C4-2B (cell line): Measurements from ENCODE around the gene SH3RF2.

Experiments
- H3K27ac ChIP-seq: fragments of 450-650 bp; 2 replicates; pipeline ENCODE4 v1.5.1; 2017
- ZFX ChIP-seq: fragments of 450-650 bp; IDR thresholded peaks from 2 replicates; pipeline ENCODE4 v1.6.1; 2017
- TF ChIP-seq, protein P1 (sequence below): fragments of 450-650 bp; conservative IDR thresholded peaks from 2 replicates; pipeline ENCODE4 v1.5.1; 2017; ENCODE audit warnings: mild to moderate bottlenecking

The SH3RF2 gene

DNA sequence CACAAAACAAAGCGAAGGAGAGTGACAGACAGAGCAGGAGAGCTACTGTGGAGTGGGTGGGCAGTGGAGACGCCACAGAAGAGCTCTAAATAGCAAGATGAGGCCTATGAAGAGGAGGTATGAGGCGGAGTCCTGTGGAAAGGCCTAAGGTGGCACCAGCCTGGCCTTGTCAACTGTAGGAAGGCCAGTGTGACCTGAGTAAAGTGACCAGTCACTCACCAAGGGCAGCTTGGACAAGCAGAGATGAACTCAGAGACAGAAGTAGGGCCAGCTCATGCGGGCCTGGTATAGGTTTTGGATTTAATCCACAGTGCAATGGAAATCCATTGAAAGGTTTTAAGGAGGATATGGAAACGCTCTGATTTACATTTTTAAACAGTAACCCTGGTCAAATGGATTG, 23.8 kb upstream of the SH3RF2 start:
- no peak overlapping the region for H3K27ac ChIP-seq
- TF ChIP-seq, protein P1, sequence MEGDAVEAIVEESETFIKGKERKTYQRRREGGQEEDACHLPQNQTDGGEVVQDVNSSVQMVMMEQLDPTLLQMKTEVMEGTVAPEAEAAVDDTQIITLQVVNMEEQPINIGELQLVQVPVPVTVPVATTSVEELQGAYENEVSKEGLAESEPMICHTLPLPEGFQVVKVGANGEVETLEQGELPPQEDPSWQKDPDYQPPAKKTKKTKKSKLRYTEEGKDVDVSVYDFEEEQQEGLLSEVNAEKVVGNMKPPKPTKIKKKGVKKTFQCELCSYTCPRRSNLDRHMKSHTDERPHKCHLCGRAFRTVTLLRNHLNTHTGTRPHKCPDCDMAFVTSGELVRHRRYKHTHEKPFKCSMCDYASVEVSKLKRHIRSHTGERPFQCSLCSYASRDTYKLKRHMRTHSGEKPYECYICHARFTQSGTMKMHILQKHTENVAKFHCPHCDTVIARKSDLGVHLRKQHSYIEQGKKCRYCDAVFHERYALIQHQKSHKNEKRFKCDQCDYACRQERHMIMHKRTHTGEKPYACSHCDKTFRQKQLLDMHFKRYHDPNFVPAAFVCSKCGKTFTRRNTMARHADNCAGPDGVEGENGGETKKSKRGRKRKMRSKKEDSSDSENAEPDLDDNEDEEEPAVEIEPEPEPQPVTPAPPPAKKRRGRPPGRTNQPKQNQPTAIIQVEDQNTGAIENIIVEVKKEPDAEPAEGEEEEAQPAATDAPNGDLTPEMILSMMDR, result no peak
- no peak for TF ChIP-seq ZFX

DNA sequence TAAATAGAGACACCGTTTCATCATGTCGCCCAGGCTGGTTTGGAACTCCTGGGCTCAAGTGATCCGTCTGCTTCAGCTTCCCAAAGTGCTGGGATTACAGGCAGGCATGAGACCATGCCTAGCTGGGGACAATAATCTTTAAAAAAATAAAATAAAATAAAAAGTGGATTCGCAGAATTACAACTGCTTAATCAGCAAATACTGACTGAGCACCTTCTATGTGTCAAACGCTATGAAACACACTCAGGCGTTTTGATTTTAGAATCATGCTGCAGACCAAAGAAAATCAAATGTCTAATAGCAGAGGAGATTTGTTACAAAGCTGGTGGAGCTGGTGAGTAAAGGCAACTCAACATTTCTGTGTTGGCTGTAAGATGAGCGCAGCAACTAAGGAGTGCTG, 22.7 kb upstream of the SH3RF2 start:
- TF ChIP-seq, protein P1, result no peak
- TF ChIP-seq ZFX, result no peak
- no peak overlapping the region for H3K27ac ChIP-seq

GRCh38 chr5:145915970-145916638, 20.3 kb upstream of the SH3RF2 start:
- TF ChIP-seq ZFX, result no peak
- TF ChIP-seq, protein P1, result no peak
- H3K27ac ChIP-seq, result no peak overlapping the region

DNA sequence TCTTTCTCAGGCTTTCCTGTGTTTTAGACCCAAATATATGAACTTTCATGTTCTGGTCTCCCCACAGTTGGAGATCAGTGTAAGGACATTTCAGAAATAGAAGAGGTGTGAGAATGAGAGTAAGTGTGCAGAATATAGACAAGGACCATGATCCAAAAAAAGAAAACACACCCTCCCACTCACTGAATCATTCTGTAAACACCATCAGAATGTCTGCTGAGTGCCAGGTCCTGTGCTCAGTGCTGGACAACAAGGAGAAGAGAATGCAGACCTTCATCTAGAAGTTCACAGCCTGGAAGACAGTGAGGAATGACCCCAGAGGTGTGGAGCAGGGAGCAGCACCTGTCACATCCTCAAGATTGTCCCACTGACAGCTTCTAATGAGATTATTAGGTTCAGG, 19.1 kb upstream of the SH3RF2 start:
- no peak overlapping the region for H3K27ac ChIP-seq
- TF ChIP-seq, protein P1, result no peak
- TF ChIP-seq ZFX, result no peak

DNA sequence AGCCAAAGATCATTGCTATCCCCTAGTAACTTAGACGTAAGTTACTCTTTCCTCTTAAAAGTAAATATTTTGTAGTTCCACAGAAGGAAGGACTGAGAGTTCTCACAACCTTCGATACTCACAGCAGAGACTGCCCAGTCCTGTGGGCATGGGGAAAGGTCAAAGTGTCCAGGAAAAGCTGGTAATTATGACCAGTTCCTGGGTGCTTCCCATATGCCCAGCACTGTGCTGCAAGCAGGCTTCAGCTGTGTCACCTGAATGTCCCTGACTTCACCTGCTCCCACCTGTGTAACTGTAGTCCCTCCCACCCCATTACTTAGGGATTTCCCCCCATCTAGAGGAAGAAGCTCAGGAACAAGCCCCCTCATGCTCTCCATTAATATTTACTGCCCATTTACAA, 18.0 kb upstream of the SH3RF2 start:
- H3K27ac ChIP-seq, result no peak overlapping the region
- TF ChIP-seq ZFX, result no peak
- TF ChIP-seq, protein P1, result no peak

- no peak overlapping the region for H3K27ac ChIP-seq
- no peak for TF ChIP-seq ZFX
- TF ChIP-seq, protein P1, result no peak
These were observed 17.0 kb upstream of the SH3RF2 start for GRCh38 chr5:145919413-145919812.

DNA sequence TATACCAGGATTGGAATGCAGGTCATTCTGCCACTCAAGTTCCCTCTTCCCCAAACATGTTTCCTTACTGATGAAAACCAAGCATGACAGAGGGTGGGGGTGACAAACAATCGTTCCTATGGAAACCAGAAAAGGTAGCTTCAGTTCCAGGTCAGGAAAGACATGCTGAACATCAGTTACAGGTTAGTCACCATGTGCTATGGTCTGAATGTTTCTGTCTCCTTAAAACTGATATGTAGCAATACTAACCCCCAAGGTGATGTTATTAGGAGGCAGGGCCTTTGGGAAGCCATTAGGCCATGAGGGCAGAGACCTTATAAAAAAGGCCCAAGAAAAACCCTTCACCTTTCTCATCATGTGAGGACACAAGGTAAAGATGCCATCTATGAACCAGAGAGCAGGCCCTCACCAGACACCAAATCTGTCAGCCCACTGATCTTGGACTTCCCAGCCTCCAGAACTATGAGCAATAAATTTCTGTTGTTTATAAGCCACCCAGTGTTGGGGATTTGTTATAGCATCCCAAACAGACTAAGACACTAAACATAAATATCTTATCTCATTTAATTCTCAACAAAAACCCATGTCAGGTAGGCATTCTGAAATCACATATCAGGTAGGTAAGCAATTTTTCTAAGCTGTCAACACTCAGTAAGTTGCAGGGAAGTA, 15.7 kb upstream of the SH3RF2 start:
- H3K27ac ChIP-seq, result no peak overlapping the region

More for the DNA sequence above, 15.7 kb upstream of the SH3RF2 start:
- TF ChIP-seq ZFX, result no peak
- TF ChIP-seq, protein P1, result no peak
